HG02798 (cell line): ENCODE data around the gene SIGLEC15.
"Not testable (repeated sequence)": the region's sequence is repeated elsewhere in the genome, so short reads cannot be mapped to it uniquely, and the experiment has no call there.

ENCODE experiments used
- ATAC-seq: cut with Tn5 transposase; IDR thresholded peaks from one replicate; pipeline ENCODE4 v1.9.1; 2021; ENCODE audit warnings: mild to moderate bottlenecking; ENCODE audit not compliant: unreplicated experiment, poor library complexity

SIGLEC15 gene

DNA sequence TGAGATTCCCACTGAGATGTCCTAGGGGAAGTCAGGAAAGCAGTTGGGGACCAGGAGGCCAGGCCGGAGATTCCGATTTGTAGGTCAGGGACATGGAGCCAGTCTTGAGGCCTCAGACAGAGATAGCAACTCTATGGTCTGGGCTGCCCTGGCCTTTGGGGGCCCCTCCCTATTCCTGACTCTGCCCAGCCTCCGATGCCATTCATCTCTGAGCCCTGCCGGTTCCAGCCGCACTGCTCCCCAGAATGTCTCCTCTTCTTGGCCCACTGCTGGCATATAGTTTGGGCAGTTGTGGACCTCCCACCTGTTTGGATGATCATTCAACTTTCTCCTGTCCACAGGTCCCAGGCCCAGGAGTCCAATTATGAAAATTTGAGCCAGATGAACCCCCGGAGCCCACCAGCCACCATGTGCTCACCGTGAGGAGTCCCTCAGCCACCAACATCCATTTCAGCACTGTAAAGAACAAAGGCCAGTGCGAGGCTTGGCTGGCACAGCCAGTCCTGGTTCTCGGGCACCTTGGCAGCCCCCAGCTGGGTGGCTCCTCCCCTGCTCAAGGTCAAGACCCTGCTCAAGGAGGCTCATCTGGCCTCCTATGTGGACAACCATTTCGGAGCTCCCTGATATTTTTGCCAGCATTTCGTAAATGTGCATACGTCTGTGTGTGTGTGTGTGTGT is 16.4 kb downstream of the SIGLEC15 start:
- no peak for ATAC-seq

DNA sequence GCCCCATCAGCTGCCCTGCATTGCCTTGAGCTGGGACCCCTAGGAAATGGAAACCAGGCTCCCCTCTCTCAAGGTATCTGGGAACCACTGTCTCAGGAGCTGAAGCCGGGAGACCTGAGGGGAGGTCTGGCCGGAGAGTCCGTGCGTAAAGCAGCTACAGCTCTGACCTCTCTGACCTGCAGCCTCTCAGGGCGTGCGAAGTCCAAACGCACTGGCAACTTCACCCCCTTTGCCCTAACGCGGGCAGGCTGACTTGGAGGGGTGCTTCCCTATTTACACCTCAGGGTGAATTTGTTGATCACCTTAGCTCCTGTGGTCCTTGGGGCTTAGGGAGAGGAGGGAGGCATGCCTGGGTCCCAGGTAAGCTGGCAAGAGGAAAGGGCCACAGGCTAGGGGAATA is 17.5 kb downstream of the SIGLEC15 start:
- no peak for ATAC-seq

DNA sequence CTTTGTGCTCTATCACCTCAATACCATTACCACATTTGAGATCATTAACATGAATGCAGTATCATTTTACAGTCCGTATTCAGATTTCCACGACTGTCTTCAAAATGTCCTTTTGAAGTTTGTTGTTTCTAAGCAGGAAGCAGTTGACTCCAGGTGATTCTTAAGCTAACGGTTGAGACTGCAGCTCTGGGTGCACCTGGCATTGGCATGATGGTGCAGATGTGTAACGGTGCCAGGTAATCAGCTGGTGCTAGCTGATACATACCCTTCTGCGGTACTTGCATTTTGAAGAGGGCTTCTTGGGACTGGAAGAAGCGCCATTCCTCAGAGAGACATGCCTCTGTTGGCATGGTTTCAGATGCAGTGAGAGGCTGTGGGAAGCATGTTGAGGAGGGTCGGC is 19.5 kb downstream of the SIGLEC15 start:
- no peak for ATAC-seq

DNA sequence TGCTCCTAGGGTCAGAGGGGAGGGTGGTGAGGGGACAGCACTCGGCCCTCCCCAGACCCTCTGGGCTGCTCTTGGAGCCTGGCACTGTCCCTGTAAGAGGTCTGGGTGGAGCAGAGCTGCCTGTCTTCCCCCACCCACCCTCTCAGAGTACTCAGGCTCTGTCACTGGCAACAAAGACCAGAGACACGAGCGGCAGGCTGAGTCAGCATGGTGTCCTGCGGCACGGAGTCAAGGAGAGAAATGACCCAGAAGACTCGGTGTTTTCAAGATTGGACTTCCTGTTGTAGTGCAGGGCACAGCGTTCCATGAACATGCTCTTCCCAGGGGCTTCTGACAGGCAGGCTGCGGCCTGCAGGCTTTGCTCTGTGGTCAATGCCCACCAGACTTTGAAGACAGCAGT is 19.9 kb downstream of the SIGLEC15 start:
- ATAC-seq = no peak

DNA sequence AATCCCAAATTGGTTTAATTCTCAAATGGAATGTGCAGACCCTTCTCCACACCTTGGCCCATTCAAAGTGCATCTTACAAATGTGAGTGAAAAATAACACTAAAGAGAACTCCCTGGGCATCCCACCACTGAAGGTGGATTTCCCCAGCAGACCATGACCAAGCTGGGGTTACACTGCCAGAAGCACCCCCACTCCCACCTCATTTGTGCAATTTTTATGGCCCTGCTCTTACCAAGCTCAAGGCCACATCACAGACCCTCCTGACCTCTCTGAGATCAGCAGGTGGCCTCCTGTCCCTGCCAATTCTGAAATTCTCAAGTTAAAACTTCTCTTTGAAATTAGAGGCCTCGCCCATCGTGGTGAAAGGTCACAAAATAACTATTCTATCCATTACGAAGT is 21.6 kb downstream of the SIGLEC15 start:
- no peak for ATAC-seq

DNA sequence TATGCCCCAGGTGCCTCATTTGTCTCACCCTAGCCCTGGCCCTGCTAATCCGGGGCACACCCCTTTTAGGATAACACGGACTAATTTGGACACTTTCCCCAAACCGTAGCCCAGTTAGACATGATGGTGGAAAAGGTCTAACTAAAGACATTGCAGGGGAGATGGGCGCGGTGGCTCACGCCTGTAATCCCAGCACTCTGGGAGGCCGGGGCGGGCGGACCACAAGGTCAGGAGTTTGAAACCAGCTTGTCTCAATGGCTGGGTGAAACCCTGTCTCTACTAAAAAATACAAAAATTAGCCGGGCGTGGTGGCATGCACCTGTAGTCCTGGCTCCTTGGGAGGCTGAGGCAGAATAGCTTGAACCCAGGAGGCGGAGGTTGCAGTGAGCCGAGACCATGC is 23.2 kb downstream of the SIGLEC15 start:
- not testable (repeated sequence) for ATAC-seq

DNA sequence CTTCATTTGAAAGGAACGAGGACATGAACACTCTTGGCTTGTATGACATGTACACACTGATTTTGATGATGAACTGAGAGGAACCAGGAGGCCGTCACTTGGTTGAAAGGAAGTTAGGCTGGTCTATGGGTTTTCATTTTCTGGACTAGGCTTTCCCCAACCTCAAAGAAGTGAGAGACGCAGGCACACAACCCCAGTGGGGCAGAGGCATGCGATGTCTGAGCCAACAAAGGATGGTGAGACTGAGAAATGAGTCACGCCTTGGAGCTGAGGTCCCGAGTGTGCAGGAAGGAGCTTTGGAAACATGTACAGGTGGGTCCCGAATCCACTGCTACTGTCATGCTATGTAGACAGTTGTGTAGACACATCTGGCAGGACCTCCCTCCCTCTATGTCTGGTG is 24.1 kb downstream of the SIGLEC15 start:
- ATAC-seq = peak; percentile 51

DNA sequence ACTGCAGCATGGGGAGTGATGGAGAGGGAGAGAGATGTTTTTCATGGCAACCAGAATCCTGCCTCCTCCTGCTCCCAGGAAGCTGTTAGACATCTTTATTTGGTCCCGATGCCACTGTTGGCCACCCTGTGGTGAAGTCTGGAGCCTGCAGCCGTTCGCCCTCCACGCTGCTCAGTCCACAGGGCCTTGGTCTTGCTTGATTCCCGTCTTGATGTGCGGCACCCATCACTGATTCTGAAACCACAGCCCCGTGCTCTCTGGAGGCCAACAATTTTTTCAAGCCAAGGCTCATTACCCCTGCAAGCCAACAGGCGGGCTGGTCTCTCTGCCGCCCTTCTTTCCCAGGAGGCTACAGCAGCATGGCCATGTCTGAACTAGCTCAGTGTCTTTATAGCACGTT is 24.5 kb downstream of the SIGLEC15 start:
- peak; percentile 44 for ATAC-seq

DNA sequence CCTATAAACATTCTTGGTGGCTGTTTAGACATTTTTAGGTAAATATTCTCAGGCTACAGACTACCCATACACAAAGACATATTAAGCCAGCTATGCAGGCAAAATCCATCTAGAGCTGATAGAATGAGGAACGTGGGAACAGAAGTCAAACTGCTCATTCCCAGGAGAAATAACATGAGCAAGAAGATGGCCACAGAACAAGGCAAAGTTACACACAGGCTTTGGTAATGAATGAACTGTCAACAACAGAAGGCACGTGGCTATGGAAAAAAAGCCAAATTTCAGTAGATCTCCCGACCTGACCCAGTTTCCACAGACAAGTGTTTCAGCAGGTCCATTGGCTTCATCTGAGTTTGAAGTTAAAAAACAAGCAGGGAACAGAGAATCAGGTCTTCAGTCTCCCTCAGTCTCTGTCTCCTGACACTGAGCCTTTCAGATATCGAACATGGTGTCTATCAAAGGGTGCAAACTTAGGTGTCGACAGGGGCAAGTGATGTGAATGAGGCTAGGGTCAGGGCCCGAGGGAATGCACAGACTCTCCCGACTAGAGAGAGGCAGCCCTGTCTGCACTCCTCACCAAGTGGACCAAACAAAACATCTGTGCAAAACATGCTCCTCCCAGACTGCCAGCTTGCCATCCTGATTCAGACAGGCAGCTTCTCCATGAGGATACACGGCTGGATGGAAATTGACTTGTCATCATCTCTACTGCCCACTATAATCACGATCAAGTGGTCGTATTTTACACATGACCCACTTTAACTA is 25.9 kb downstream of the SIGLEC15 start:
- ATAC-seq = no peak

DNA sequence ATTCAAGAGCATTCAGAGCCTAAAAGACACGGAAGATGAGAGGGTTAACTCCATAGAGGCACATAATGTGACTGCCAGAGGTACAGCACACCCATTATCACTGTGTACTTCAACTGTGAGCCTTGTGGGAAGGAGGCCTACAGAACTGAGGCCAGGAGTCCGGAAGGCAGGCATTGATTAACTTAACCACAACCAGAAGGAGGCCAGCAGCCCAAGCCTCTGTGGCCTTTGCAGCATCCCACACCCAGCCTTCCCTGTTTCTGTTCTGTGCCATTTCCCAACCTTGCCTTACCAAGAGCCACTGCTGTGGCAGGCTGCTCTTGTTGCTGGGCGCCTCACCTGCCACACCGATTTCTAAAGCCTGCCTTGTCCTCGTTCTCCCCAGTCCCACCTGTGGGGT is 27.2 kb downstream of the SIGLEC15 start:
- no peak for ATAC-seq

DNA sequence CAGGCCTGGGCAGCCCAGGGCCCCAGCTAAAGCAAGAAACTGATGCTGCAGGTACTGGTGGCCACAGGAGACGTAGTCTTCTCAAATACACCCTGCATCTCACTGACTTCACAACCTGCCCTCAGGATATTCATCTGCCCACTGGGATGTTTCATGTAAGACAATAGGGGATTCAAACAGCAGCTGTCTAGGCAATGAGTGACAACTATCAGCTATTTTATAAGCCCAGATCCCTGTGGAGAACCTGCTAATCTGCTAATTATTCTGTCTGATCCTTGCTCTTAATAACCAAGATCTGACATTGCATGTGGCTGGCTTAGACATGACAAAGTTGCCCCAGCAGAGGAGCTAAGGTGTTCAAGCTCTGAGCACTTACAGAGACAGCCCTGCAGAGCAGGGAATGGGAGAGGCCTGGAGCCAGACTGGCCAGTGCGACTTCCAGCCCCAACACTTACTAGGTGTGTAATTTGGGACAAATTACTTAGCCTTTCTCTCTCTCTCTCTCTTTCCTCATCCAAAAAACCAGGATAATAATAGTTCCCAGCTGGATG is 28.6 kb downstream of the SIGLEC15 start:
- no peak for ATAC-seq

DNA sequence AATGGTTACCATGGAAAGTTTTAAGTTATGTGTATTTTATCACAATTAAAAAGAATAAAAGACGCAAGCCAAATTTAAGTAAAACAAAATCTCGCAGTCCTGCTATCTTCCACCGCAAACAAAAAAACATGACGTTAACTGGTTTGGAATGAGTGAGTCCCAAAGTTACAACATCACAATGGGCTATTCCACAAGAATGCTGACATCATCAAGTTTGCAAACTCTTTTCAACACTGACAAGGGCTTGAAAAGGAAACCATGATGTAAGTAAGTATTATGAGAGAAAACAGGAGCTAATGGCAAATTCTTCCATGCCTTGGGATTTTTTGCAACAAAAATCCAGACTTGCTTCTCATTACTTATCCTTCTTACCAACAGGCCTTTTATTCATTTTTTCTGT is 31.1 kb downstream of the SIGLEC15 start:
- ATAC-seq = no peak

DNA sequence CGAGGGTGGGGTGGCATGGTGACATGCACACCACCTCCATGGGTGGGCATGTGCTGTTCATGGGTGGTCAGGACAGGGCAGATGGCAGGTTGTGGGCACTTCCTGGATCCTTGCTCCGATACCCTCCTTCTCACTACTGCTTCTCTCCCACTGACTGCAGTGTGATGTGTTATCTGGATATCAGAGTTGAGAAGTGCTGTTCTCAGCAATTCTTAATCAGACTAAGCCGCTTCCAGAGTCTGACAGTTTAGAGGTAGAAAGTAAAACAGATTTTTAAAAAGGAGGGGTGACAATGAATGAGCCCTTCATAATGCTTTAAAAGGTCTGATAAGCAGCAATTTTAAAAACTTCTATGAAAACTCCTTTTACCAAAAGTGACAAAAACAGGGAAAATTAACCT is 33.9 kb downstream of the SIGLEC15 start:
- no peak for ATAC-seq

DNA sequence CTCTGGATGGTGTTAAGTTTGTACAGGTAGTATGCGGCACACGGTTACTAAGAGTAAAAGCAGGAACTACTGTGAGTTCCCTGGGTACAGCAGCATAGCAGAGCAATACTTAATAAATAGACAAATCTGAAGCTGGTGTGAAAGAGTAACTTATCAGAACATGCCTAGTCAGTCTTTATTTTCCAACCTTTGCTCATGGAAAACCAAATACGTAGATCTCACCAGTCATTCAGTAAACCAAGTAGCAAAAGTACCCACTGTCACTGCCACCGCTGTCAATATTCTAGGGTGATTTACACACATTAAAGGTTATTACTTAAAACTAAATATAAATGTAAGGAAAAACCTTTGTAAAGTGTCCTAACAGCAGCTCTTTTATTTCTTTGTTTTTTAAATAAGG is 35.0 kb downstream of the SIGLEC15 start:
- ATAC-seq = no peak

DNA sequence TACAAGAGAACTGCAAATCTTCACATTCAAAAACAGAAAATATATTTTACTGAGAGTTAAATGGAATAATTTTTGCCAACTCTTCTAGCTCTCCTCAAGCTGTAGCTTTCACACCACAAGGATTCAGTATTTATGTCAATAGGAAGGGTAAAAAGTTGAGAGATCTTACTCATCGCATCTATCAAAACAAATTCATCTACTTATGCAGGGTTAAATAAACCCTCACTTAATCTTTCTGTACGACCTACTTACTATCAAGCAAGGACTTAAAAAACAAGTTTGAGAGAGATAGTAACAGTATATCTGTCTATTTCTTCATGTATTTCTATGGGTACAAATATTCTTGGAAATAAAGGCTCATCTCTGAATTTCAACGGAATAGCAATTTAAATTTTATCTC is 35.5 kb downstream of the SIGLEC15 start:
- ATAC-seq = no peak

DNA sequence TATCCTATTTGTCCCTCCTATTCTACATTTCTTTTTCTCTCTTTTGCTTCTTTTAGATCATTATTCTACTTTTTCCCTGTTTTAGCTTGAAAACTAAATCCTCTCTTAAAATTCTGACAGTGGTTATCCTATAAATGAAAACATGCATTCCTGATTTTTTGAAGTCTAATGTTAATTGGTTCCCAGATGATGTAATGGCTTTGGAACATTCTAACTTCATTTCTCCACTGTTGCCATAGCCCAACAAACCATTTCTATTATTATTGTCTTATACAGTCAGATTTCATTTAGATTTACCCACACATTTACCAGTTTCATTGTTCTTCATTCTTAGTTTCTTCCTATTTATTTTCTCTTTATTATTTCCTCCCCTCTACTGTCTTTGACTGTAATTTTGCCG is 36.5 kb downstream of the SIGLEC15 start:
- no peak for ATAC-seq

DNA sequence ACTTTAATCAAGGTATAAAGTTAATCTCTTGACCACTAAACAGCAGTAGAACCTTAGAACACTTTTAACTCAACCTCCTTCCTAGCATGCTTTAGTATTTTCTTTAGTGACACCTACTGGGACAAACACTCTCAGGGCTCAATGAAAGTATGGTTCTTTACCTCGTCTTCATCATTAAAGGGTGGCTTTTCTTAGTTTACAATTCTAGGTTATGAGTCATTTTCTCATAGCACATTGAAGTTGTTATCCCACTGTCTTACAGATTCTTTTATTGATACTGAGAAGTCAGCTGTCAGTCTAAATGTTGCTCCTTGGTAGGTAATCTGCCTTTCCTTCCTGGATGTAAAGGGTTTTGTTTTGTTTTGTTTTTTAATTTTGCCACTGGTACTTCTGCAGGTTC is 38.0 kb downstream of the SIGLEC15 start:
- no peak for ATAC-seq

DNA sequence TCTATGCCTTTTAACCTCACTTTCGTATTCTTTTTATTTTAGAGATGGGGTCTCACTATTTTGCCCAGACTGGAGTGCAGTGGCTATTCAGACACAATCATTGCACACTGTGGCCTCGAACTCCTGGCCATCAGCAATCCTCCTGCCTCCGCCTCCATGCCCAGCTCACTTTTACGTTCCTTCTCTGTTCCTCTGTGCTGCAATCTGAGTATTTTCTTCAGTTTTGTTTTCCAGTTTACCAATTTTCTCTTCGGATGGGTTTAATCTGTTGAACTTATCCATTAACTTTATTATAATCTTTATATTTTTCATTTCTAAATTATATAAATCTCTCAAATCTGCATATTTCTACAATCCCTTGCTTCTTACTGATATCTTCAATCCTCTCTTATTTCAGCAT is 38.6 kb downstream of the SIGLEC15 start:
- ATAC-seq = no peak

DNA sequence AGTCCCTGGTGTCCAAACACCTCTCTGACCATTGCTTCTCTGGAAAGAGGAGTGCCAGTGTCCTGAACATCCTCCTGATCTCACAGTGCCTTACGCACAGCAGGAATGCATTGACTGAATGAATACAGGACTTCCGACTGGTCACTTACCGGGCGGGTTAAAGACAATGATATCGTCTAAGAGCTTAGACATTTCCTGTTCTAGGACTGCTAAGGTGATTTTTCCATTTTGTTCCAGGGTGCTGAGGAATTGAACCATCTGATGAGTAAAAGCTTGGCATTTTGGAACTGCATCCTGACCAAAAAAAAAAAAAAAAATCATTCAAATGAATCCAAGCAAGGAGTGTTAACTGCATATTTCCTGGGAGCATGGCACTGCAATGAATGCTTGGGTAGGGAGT is 40.0 kb downstream of the SIGLEC15 start:
- ATAC-seq = no peak

DNA sequence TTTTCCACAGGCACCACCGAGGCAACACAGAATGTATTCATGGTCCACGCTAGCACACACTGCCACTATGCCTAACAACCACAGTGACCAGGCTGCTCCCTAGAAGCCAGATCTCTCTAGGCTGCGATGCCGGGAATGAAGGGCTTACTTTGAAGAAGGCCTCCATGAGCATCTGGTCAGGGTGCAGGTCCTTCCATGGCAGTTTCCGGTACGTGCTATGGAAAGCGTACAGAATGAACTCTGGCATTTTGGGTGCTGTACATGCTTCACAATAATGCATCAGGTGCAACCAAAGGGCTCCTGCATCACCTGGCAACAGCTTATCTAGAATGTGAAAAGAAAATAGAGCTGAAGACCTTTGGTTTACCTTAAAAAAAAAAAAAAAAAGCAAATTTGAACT is 44.9 kb downstream of the SIGLEC15 start:
- ATAC-seq = no peak

DNA sequence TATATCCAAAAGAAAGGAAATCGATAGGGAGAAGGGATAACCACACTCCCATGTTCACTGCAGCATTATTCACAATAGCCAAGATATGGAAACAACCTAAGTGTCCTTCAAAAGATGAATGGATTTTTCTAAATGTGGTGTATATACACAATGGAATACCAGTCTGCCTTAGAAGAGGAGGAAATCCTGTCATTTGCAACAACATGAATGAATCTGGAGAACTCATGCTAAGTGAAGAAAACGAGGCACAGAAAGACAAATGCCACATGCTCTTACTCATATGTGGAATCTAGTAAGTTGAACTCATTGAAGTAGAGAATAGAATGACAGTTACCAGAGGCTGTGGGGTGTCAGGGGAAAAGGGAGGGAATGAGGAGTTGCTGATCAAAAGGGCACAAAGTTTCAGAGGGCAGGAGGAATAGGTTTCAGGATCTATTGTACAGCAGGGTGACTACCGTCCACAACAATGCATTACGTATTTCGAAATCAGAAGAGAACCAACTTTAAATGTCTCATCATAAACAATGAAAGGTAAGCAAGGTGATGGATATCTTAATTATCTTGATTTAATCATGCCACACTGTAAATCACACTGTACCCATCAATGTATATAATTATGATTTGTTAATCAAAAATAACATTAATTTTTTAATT is 46.1 kb downstream of the SIGLEC15 start:
- no peak for ATAC-seq
